ENCODE results near the gene TEX101.

- TF ChIP-seq POLR2AphosphoS5 (IDR thresholded peaks at IDR 0.05; ENCODE audit: borderline replicate concordance, low read depth, low read length): no peak
- TF ChIP-seq EZH2 (IDR thresholded peaks at IDR 0.05): no peak
- no peak for TF ChIP-seq FOXP2 (optimal IDR thresholded peaks at IDR 0.05; ENCODE audit: control extremely low read depth, extremely low read length, insufficient read depth)
Measured at GRCh38 chr19:43439032-43439708, 24.5 kb downstream of the TEX101 start.

All from SK-N-MC (cell line).